PC-3 (cell line): ENCODE results near the gene CHN1.

Experiments
- EZH2 ChIP-seq: fragments of 300-600 bp; sonication (generic); IDR thresholded peaks from one replicate; pipeline ENCODE4 v1.6.1; 2017; ENCODE audit warnings: antibody characterized with exemption, mild to moderate bottlenecking, low read length; ENCODE audit not compliant: unreplicated experiment
- TF ChIP-seq, protein P1 (sequence below): fragments of 300-600 bp; sonication (generic); conservative IDR thresholded peaks from 2 replicates; pipeline ENCODE4 v1.5.1; 2017; ENCODE audit warnings: antibody characterized with exemption, low read depth, mild to moderate bottlenecking, low read length

- TF ChIP-seq, protein P1, sequence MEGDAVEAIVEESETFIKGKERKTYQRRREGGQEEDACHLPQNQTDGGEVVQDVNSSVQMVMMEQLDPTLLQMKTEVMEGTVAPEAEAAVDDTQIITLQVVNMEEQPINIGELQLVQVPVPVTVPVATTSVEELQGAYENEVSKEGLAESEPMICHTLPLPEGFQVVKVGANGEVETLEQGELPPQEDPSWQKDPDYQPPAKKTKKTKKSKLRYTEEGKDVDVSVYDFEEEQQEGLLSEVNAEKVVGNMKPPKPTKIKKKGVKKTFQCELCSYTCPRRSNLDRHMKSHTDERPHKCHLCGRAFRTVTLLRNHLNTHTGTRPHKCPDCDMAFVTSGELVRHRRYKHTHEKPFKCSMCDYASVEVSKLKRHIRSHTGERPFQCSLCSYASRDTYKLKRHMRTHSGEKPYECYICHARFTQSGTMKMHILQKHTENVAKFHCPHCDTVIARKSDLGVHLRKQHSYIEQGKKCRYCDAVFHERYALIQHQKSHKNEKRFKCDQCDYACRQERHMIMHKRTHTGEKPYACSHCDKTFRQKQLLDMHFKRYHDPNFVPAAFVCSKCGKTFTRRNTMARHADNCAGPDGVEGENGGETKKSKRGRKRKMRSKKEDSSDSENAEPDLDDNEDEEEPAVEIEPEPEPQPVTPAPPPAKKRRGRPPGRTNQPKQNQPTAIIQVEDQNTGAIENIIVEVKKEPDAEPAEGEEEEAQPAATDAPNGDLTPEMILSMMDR: no peak
- TF ChIP-seq EZH2: no peak
Measured at GRCh38 chr2:174791020-174791419, 214.2 kb downstream of the CHN1 start.
